ENCODE measurements around the gene NOTCH1. TPM values are rescaled to one million over a fixed set of nuclear protein-coding genes. Genes with fewer than 3 reads are reported as not detected.

Gene NOTCH1
- total and polyA plus RNA-seq, 2 of the 8 experiments (the other 6 are each of a cell fraction or from before 2014, with no cell fraction given): 6.9 to 55.6 TPM

GRCh38 chr9:136572003-136572827 is 26.4 kb upstream of the NOTCH1 start (continued):
- TF ChIP-seq ATF2 (IDR thresholded peaks at IDR 0.05; ENCODE audit: low read length): peak; percentile 89
- TF ChIP-seq TBP (IDR thresholded peaks at IDR 0.05; ENCODE audit: low read depth, low read length): peak; percentile 63; the same call in 1 of the 2 replicates
- TF ChIP-seq CHD1 (IDR thresholded peaks at IDR 0.05; ENCODE audit: low read depth, low read length): no peak
- TF ChIP-seq ATF3 (IDR thresholded peaks at IDR 0.05; ENCODE audit: insufficient read depth, low read depth, low read length): no peak
- peak; percentile 89 for TF ChIP-seq KDM1A (IDR thresholded peaks at IDR 0.05; ENCODE audit: borderline replicate concordance, low read length)
- TF ChIP-seq CHD7 (IDR thresholded peaks at IDR 0.05; ENCODE audit: insufficient replicate concordance, low read length): no peak
- no peak for TF ChIP-seq NRF1 (IDR thresholded peaks at IDR 0.05; ENCODE audit: low read depth, low read length)
